Mucosa of rectum (tissue), 2 donors: ENCODE data around the gene NSMCE4A.
"Not testable (repeated sequence)": the region's sequence is repeated elsewhere in the genome, so short reads cannot be mapped to it uniquely, and the experiment has no call there.

Experiments used
- H3K27ac ChIP-seq, 2 donors: one replicate each; pipeline ENCODE4 v1.7.0; 2013; ENCODE audit warnings: inconsistent platforms in 2 of 2, low read depth in 2 of 2, low read length in 2 of 2
- H3K27me3 ChIP-seq, 2 donors: one replicate each; pipeline ENCODE4 v1.7.0; 2013; ENCODE audit warnings: low read length in 2 of 2; ENCODE audit not compliant: control insufficient read depth in 2 of 2, insufficient read depth in 2 of 2
- H3K36me3 ChIP-seq, 2 donors: one replicate each; pipeline ENCODE4 v1.7.0; 2013; ENCODE audit warnings: low read length in 2 of 2; ENCODE audit not compliant: control insufficient read depth in 2 of 2, insufficient read depth in 2 of 2
- H3K4me1 ChIP-seq, 2 donors: one replicate each; pipeline ENCODE4 v1.7.0; 2013; ENCODE audit warnings: low read length in 2 of 2, mild to moderate bottlenecking in 1 of 2; ENCODE audit not compliant: control insufficient read depth in 2 of 2, insufficient read depth in 2 of 2
- H3K4me3 ChIP-seq, 2 donors: one replicate each; pipeline ENCODE4 v1.7.0; 2013; ENCODE audit warnings: low read length in 2 of 2
- H3K9ac ChIP-seq, 2 donors: one replicate each; pipeline ENCODE4 v1.7.0; 2013; ENCODE audit warnings: low read length in 2 of 2, low read depth in 1 of 2, mild to moderate bottlenecking in 1 of 2
- H3K9me3 ChIP-seq, 2 donors: one replicate each; pipeline ENCODE4 v1.7.0; 2013; ENCODE audit warnings: low read length in 2 of 2; ENCODE audit not compliant: control insufficient read depth in 2 of 2
- donor health status: healthy.
- donor health status: Normal muscosa, but diverticular disease.

Gene NSMCE4A

GRCh38 chr10:122014652-122015248, 39.7 kb upstream of the NSMCE4A start:
- H3K27ac ChIP-seq = peak overlapping the region; percentile 56 to 58
- H3K4me1 ChIP-seq = peaks cover 4 to 13% of the 10 kb centered on the region in 2 donors
- H3K36me3 ChIP-seq = no peaks in the 10 kb centered on the region
- no peak overlapping the region for H3K4me3 ChIP-seq
- H3K27me3 ChIP-seq = no peaks in the 10 kb centered on the region
- H3K9ac ChIP-seq = no peak overlapping the region
- no peaks in the 10 kb centered on the region for H3K9me3 ChIP-seq

GRCh38 chr10:122013311-122013780, 38.3 kb upstream of the NSMCE4A start:
- Histone ChIP-seq H3K27me3 (no peaks in the 10 kb centered on the region), H3K9me3 (no peaks in the 10 kb centered on the region), H3K36me3 (no peaks in the 10 kb centered on the region), H3K9ac (no peak overlapping the region), H3K4me3 (no peak overlapping the region), H3K4me1 (peaks cover 0 to 8% of the 10 kb centered on the region in 2 donors), H3K27ac (no peak overlapping the region)

- no peak overlapping the region for H3K4me3 ChIP-seq
- no peaks in the 10 kb centered on the region for H3K27me3 ChIP-seq
- H3K9me3 ChIP-seq = no peaks in the 10 kb centered on the region
- H3K9ac ChIP-seq = no peak overlapping the region
- peaks cover 0 to 6% of the 10 kb centered on the region in 2 donors for H3K4me1 ChIP-seq
- H3K27ac ChIP-seq = no peak overlapping the region
- no peaks in the 10 kb centered on the region for H3K36me3 ChIP-seq
These were observed 37.7 kb upstream of the NSMCE4A start for GRCh38 chr10:122012731-122013130.

GRCh38 chr10:122010405-122011050, 35.5 kb upstream of the NSMCE4A start:
- no peak overlapping the region for H3K27ac ChIP-seq

GRCh38 chr10:122007415-122007814, 32.4 kb upstream of the NSMCE4A start:
- Histone ChIP-seq H3K27ac (no peak overlapping the region), H3K36me3 (no peaks in the 10 kb centered on the region), H3K4me1 (peaks cover 0 to 4% of the 10 kb centered on the region in 2 donors), H3K27me3 (no peaks in the 10 kb centered on the region), H3K4me3 (no peak overlapping the region), H3K9ac (no peak overlapping the region), H3K9me3 (no peaks in the 10 kb centered on the region)

More at GRCh38 chr10:122010405-122011050, 35.5 kb upstream of the NSMCE4A start:
- no peak overlapping the region for H3K9ac ChIP-seq
- H3K4me1 ChIP-seq = peaks cover 0 to 8% of the 10 kb centered on the region in 2 donors
- H3K9me3 ChIP-seq = no peaks in the 10 kb centered on the region
- H3K27me3 ChIP-seq = no peaks in the 10 kb centered on the region
- no peaks in the 10 kb centered on the region for H3K36me3 ChIP-seq
- H3K4me3 ChIP-seq = no peak overlapping the region

- H3K9ac ChIP-seq = no peak overlapping the region
- H3K9me3 ChIP-seq = no peaks in the 10 kb centered on the region
- H3K27me3 ChIP-seq = no peaks in the 10 kb centered on the region
- H3K27ac ChIP-seq = no peak overlapping the region
- H3K36me3 ChIP-seq = no peaks in the 10 kb centered on the region
- H3K4me3 ChIP-seq = no peak overlapping the region
- no peaks in the 10 kb centered on the region for H3K4me1 ChIP-seq
These were observed 26.7 kb upstream of the NSMCE4A start for GRCh38 chr10:122001698-122002097.

GRCh38 chr10:121999301-121999700, 24.3 kb upstream of the NSMCE4A start:
- Histone ChIP-seq H3K9ac (no peak overlapping the region), H3K4me1 (peaks cover 4 to 11% of the 10 kb centered on the region in 2 donors), H3K9me3 (no peaks in the 10 kb centered on the region), H3K4me3 (no peak overlapping the region), H3K27ac (no peak overlapping the region), H3K27me3 (no peaks in the 10 kb centered on the region), H3K36me3 (no peaks in the 10 kb centered on the region)

GRCh38 chr10:121998462-121998861, 23.4 kb upstream of the NSMCE4A start:
- no peaks in the 10 kb centered on the region for H3K36me3 ChIP-seq
- H3K9ac ChIP-seq = no peak overlapping the region
- H3K4me3 ChIP-seq = no peak overlapping the region
- no peaks in the 10 kb centered on the region for H3K9me3 ChIP-seq
- H3K27me3 ChIP-seq = no peaks in the 10 kb centered on the region
- peaks cover 11 to 20% of the 10 kb centered on the region in 2 donors for H3K4me1 ChIP-seq
- no peak overlapping the region for H3K27ac ChIP-seq

- peaks cover 11 to 24% of the 10 kb centered on the region in 2 donors for H3K4me1 ChIP-seq
- peak overlapping the region; percentile 78 to 86 for H3K27ac ChIP-seq
- peak overlapping the region in 1 of 2 donors; percentile 59 for H3K9ac ChIP-seq
- H3K9me3 ChIP-seq = no peaks in the 10 kb centered on the region
- no peaks in the 10 kb centered on the region for H3K27me3 ChIP-seq
- peak overlapping the region; percentile 27 to 33 for H3K4me3 ChIP-seq
- no peaks in the 10 kb centered on the region for H3K36me3 ChIP-seq
These were observed 19.5 kb upstream of the NSMCE4A start for GRCh38 chr10:121994429-121994941.

- not testable (repeated sequence) for H3K27ac ChIP-seq, H3K9me3 ChIP-seq, H3K9ac ChIP-seq, H3K36me3 ChIP-seq, H3K27me3 ChIP-seq, H3K4me3 ChIP-seq
- peaks cover 11 to 24% of the 10 kb centered on the region in 2 donors for H3K4me1 ChIP-seq
These were observed 16.7 kb upstream of the NSMCE4A start for GRCh38 chr10:121991727-121992126.
